ENCODE measurements around the gene GIGYF1. TPM values are rescaled to one million over a fixed set of nuclear protein-coding genes. Genes with fewer than 3 reads are reported as not detected.
A peak's percentile ranks its signal among the peaks of the same experiment; 100 is the strongest.

GIGYF1 gene
- total RNA-seq, 4 donors from 2014 or later: 8.0 to 24.2 (median 13.8) TPM

GRCh38 chr7:100641463-100641859 is 52.6 kb downstream of the GIGYF1 start, which contains the start of gene TFR2:
Gene TFR2 (minus strand): TSS chr7:100641552. CDS start chr7:100641509, 43 bp downstream.
- WGBS, 2 donors: 47 to 61% methylated on average over 3 to 7 of the region's 10 CpGs
- TF ChIP-seq POLR2A (IDR thresholded peaks at IDR 0.05): no peak
- TF ChIP-seq CTCF (IDR thresholded peaks at IDR 0.05): no peak
- H3K27ac ChIP-seq: no peak within 1 kb of the TSS
- no peaks in the 10 kb centered on the region for H3K9me3 ChIP-seq
- no peaks in the 10 kb centered on the region for H3K36me3 ChIP-seq
- H3K4me3 ChIP-seq: no peak within 1 kb of the TSS
- peaks cover 0 to 13% (median 0%) of the 10 kb centered on the region in 3 donors for H3K4me1 ChIP-seq
- DNase-seq: no peak
- intact Hi-C loops (cut with DNase I): no loop called here
- H3K27me3 ChIP-seq: peaks cover 0 to 47% (median 0%) of the 10 kb centered on the region in 4 donors

- WGBS, 2 donors: 68 to 86% methylated on average over 7 to 9 of the region's 24 CpGs
- intact Hi-C loops (cut with DNase I): no loop called here
- no peak for DNase-seq
These were observed 53.3 kb downstream of the GIGYF1 start for GRCh38 chr7:100640517-100641440.

GRCh38 chr7:100639995-100640516 is 54.0 kb downstream of the GIGYF1 start:
- WGBS, 2 donors: 76 to 85% methylated on average over 14 to 16 of the region's 17 CpGs
- TF ChIP-seq POLR2A (IDR thresholded peaks at IDR 0.05) (no peak), CTCF (IDR thresholded peaks at IDR 0.05) (no peak)
- Histone ChIP-seq H3K36me3 (no peaks in the 10 kb centered on the region), H3K27me3 (peaks cover 0 to 34% (median 0%) of the 10 kb centered on the region in 4 donors), H3K4me3 (no peak overlapping the region), H3K9me3 (no peaks in the 10 kb centered on the region), H3K27ac (no peak overlapping the region), H3K4me1 (peaks cover 0 to 13% (median 0%) of the 10 kb centered on the region in 3 donors)
- DNase-seq: no peak
- intact Hi-C loops (cut with DNase I): no loop called here

More at GRCh38 chr7:100640517-100641440, 53.3 kb downstream of the GIGYF1 start:
- TF ChIP-seq POLR2A (IDR thresholded peaks at IDR 0.05) (no peak), CTCF (IDR thresholded peaks at IDR 0.05) (no peak)
- Histone ChIP-seq H3K4me1 (peaks cover 0 to 13% (median 0%) of the 10 kb centered on the region in 3 donors), H3K27me3 (peaks cover 0 to 40% (median 0%) of the 10 kb centered on the region in 4 donors), H3K4me3 (no peak overlapping the region), H3K36me3 (no peaks in the 10 kb centered on the region), H3K9me3 (no peaks in the 10 kb centered on the region), H3K27ac (no peak overlapping the region)

GRCh38 chr7:100632951-100633717 is 60.9 kb downstream of the GIGYF1 start:
- Histone ChIP-seq H3K4me3 (peak overlapping the region; percentile 40 to 75 (median 53)), H3K9me3 (no peaks in the 10 kb centered on the region), H3K27me3 (peaks cover 0 to 20% (median 0%) of the 10 kb centered on the region in 4 donors), H3K27ac (peak overlapping the region in 3 of 4 donors; percentile 1 to 34 (median 26)), H3K36me3 (no peaks in the 10 kb centered on the region), H3K4me1 (peaks cover 6 to 15% (median 9%) of the 10 kb centered on the region in 3 donors)
- 0 to 3% methylated on average over 9 to 11 of the region's 72 CpGs for WGBS, 2 donors
- no peak for DNase-seq
- intact Hi-C loops (cut with DNase I): no loop called here
- TF ChIP-seq CTCF (IDR thresholded peaks at IDR 0.05): peak in 5 of 6 experiments; percentile 39 to 55 (median 50)
- no peak for TF ChIP-seq POLR2A (IDR thresholded peaks at IDR 0.05)

All from esophagus squamous epithelium (tissue), 5 donors.